Endothelial cell (in vitro differentiated cells): ENCODE measurements around the gene SERINC5. TPM values are rescaled to one million over a fixed set of nuclear protein-coding genes. Genes with fewer than 3 reads are reported as not detected.

Source experiments
- DNase-seq: peaks from one replicate; pipeline ENCODE4 v3.0.0; 2021; ENCODE audit warnings: low spot score
- H3K27ac Mint-ChIP-seq: one replicate; pipeline ENCODE4 v1.8.0; 2021; ENCODE audit warnings: mixed read lengths, inconsistent platforms; ENCODE audit not compliant: unreplicated experiment
- H3K27me3 Mint-ChIP-seq: one replicate; pipeline ENCODE4 v1.8.0; 2021; ENCODE audit warnings: mild to moderate bottlenecking, moderate library complexity, mixed read lengths, inconsistent platforms; ENCODE audit not compliant: unreplicated experiment
- H3K36me3 Mint-ChIP-seq: one replicate; pipeline ENCODE4 v1.8.0; 2021; ENCODE audit warnings: mild to moderate bottlenecking, low read depth, mixed read lengths, inconsistent platforms; ENCODE audit not compliant: unreplicated experiment
- H3K4me1 Mint-ChIP-seq: one replicate; pipeline ENCODE4 v1.8.0; 2021; ENCODE audit warnings: mild to moderate bottlenecking, mixed read lengths, inconsistent platforms; ENCODE audit not compliant: unreplicated experiment
- H3K4me3 Mint-ChIP-seq: one replicate; pipeline ENCODE4 v1.8.0; 2021; ENCODE audit warnings: mild to moderate bottlenecking, mixed read lengths, inconsistent platforms; ENCODE audit not compliant: unreplicated experiment
- H3K9me3 Mint-ChIP-seq: one replicate; pipeline ENCODE4 v1.8.0; 2021; ENCODE audit warnings: mixed read lengths, inconsistent platforms; ENCODE audit not compliant: unreplicated experiment
- total RNA-seq: library from RNA; stranded (reverse); fragmentation: NEBNext Ultra II Directional; extraction: Animal tissue kit (Norgen Biotek cat#: 25700); gene quantifications from one replicate; pipeline ENCODE4 v1.2.1, GENCODE V29; 2021; ENCODE audit not compliant: unreplicated experiment
- TF ChIP-seq, protein P1 (sequence below): fragments of 200-600 bp; sonication (generic); IDR thresholded peaks from one replicate; pipeline ENCODE4 v1.5.0; 2021; ENCODE audit warnings: antibody characterized with exemption; ENCODE audit not compliant: unreplicated experiment

SERINC5 gene
- total RNA-seq, 1 donor from 2014 or later = 122 TPM

DNA sequence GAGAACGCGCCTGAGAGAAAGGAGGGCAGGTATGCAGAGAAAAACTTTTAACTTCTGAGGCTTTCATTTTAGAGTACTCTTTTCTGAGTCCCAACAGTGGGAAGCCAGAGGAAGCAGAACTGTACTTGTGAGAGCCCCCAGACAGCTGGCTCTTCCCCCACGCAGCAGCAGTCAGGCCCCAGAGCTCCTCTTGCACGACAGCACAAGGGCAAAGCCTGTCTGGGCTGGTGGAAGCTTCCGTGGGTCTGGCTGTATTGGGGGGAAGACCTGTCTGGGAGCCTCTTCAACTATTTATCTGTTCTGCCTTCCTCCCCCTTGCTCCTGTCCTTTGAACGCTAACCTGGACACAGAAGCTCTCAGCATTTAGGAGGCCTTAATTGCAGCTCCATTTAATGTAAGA lies 152.5 kb downstream of the SERINC5 start:
- H3K27ac Mint-ChIP-seq = no peak overlapping the region

DNA sequence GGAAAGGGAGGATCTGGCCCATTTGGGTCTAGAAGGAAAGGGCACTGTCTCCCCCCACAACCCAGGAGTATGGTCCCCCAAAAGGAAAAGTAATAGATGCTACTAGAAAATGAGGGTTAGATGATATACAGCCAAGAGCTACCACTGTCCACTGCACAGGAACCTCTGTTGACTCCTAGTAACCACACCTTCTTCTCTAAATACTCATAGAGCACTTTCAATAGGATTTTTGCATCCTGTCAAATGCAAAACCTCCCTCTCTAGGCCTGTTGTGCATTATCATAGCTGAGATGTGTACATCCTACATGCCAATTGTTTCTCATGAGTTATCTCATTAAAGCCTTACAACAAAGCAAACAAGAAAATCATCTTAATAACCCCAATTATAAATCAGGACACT lies 153.9 kb downstream of the SERINC5 start:
- no peak for DNase-seq
- H3K27me3 Mint-ChIP-seq = peaks cover 5% of the 10 kb centered on the region
- TF ChIP-seq, protein P1, sequence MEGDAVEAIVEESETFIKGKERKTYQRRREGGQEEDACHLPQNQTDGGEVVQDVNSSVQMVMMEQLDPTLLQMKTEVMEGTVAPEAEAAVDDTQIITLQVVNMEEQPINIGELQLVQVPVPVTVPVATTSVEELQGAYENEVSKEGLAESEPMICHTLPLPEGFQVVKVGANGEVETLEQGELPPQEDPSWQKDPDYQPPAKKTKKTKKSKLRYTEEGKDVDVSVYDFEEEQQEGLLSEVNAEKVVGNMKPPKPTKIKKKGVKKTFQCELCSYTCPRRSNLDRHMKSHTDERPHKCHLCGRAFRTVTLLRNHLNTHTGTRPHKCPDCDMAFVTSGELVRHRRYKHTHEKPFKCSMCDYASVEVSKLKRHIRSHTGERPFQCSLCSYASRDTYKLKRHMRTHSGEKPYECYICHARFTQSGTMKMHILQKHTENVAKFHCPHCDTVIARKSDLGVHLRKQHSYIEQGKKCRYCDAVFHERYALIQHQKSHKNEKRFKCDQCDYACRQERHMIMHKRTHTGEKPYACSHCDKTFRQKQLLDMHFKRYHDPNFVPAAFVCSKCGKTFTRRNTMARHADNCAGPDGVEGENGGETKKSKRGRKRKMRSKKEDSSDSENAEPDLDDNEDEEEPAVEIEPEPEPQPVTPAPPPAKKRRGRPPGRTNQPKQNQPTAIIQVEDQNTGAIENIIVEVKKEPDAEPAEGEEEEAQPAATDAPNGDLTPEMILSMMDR = no peak
- H3K4me1 Mint-ChIP-seq = peaks cover 4% of the 10 kb centered on the region
- H3K9me3 Mint-ChIP-seq = no peaks in the 10 kb centered on the region
- H3K27ac Mint-ChIP-seq = no peak overlapping the region
- H3K4me3 Mint-ChIP-seq = no peak overlapping the region
- H3K36me3 Mint-ChIP-seq = peaks cover 4% of the 10 kb centered on the region

More for the DNA sequence above, 152.5 kb downstream of the SERINC5 start:
- H3K36me3 Mint-ChIP-seq = peaks cover 7% of the 10 kb centered on the region
- no peak overlapping the region for H3K4me3 Mint-ChIP-seq
- H3K27me3 Mint-ChIP-seq = peaks cover 6% of the 10 kb centered on the region
- H3K9me3 Mint-ChIP-seq = no peaks in the 10 kb centered on the region
- H3K4me1 Mint-ChIP-seq = peaks cover 4% of the 10 kb centered on the region
- TF ChIP-seq, protein P1 = no peak
- no peak for DNase-seq

DNA sequence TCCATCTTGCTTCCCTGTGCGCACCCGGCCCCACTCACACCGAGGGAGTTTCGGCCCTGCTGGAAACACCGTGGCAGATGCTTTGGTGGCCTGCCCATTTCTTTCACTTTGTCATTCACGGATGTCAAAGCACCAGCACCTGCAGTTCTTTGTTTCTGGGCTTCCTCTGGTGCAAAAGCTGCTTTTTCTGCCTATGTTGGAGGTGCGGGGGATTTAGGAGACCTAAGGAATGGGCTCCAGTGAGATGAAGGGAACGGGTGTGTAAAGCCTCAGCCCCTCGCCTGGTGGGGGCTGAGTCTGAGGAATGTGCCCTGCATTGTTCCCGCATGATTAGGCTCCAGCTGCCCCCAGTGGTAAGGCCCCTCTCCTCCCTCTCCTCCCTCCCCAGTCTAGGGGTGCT lies 158.4 kb downstream of the SERINC5 start:
- no peak overlapping the region for H3K27ac Mint-ChIP-seq
- no peaks in the 10 kb centered on the region for H3K36me3 Mint-ChIP-seq
- H3K4me3 Mint-ChIP-seq = no peak overlapping the region
- TF ChIP-seq, protein P1 = no peak
- peaks cover 2% of the 10 kb centered on the region for H3K27me3 Mint-ChIP-seq
- H3K9me3 Mint-ChIP-seq = no peaks in the 10 kb centered on the region
- DNase-seq = no peak
- H3K4me1 Mint-ChIP-seq = no peaks in the 10 kb centered on the region

DNA sequence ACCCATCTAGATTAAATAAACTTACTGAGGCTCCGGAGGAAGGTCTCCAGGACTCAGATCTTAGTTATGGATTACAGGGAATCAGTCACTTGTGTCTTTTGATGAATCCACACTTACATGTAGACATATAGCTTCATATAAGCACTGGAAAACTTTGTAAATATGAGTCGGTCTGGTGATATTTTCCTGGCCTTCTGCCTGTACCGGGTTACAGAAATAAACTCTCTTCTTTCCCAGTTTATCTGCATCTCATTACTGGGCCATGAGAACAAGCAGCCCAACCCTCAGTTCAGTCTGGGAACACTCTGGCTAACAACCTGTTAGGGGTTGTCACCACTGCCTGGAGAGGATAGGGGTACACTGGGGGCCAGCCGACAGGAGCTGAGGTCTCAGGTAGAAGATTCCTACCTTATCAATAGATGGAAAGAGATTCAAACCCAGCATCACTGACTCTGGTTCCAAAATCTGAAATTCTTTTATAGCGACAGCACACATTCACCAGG lies 161.6 kb downstream of the SERINC5 start:
- TF ChIP-seq, protein P1 = no peak
- Mint-ChIP-seq H3K4me1 (no peaks in the 10 kb centered on the region), H3K9me3 (no peaks in the 10 kb centered on the region), H3K4me3 (no peak overlapping the region), H3K27me3 (peaks cover 2% of the 10 kb centered on the region), H3K27ac (no peak overlapping the region), H3K36me3 (no peaks in the 10 kb centered on the region)
- no peak for DNase-seq

DNA sequence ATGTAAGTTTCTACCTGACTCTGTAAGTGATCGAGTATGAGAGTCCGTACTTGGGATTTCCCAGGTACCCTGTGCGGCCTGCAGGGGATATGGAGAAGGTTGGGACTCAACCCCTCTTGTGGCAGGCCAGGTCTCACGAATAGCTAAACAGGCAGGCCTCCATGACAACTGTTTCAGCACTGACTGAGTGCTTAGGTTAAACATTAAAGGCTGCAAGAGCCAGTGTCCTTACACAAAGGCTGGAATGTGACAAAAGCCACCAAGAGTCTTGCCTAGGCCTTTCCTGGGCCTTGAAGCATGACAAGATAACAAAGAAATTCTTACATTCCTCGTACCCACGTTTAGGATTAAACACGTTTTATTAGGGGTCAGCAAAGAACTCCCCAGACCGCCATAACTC lies 162.1 kb downstream of the SERINC5 start:
- H3K4me3 Mint-ChIP-seq = no peak overlapping the region
- no peak overlapping the region for H3K27ac Mint-ChIP-seq

More for the DNA sequence above, 162.1 kb downstream of the SERINC5 start:
- Mint-ChIP-seq H3K9me3 (no peaks in the 10 kb centered on the region), H3K36me3 (no peaks in the 10 kb centered on the region), H3K27me3 (peaks cover 2% of the 10 kb centered on the region), H3K4me1 (no peaks in the 10 kb centered on the region)
- TF ChIP-seq, protein P1 = no peak
- no peak for DNase-seq
